Measurements from ENCODE around the gene ABL1.

DNA sequence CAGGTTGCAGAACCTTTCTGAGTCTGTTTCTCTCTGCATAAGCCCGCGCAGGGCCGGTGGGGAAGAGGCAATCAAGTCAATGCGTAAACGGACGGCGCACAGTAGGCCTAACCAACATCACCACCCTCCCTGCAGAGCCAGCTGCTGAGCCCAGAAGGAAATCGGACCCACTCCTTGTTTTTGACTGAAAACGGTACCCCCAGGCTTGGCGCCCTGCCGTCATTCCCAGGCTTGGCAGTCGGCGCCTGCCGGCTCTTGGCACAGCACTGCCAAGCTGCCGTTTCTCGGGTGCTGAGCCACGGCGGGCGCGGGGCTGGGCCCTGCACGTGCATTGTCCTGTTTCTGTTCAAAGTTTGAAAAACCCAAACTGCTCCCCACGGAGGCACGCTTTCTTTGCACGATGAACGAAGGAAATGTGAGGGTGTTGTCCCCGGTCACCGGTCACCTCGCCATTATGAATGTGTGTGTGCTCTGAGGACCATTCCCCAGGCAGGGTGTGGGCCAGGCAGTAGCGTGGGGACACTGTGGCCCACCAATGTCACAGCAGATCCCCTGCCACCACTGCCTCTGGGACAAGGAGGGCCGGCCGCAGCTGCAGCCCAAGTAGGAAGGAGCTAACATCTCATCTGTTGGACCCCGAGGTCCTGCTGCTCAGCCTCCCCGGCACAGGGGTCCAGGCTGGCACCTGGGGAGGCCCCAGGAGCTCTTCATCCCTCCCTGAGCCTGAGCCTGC is 83.9 kb downstream of the ABL1 start:
- TF ChIP-seq, protein P1, sequence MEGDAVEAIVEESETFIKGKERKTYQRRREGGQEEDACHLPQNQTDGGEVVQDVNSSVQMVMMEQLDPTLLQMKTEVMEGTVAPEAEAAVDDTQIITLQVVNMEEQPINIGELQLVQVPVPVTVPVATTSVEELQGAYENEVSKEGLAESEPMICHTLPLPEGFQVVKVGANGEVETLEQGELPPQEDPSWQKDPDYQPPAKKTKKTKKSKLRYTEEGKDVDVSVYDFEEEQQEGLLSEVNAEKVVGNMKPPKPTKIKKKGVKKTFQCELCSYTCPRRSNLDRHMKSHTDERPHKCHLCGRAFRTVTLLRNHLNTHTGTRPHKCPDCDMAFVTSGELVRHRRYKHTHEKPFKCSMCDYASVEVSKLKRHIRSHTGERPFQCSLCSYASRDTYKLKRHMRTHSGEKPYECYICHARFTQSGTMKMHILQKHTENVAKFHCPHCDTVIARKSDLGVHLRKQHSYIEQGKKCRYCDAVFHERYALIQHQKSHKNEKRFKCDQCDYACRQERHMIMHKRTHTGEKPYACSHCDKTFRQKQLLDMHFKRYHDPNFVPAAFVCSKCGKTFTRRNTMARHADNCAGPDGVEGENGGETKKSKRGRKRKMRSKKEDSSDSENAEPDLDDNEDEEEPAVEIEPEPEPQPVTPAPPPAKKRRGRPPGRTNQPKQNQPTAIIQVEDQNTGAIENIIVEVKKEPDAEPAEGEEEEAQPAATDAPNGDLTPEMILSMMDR (IDR thresholded peaks at IDR 0.05), result no peak
- TF ChIP-seq POLR2A (IDR thresholded peaks at IDR 0.05), result no peak

All from esophagus squamous epithelium (tissue), 4 donors.